ENCODE measurements around the gene SORCS3. TPM values are rescaled to one million over a fixed set of nuclear protein-coding genes. Genes with fewer than 3 reads are reported as not detected.

Gene SORCS3
- total RNA-seq, 1 experiment from 2014 or later = not detected

DNA sequence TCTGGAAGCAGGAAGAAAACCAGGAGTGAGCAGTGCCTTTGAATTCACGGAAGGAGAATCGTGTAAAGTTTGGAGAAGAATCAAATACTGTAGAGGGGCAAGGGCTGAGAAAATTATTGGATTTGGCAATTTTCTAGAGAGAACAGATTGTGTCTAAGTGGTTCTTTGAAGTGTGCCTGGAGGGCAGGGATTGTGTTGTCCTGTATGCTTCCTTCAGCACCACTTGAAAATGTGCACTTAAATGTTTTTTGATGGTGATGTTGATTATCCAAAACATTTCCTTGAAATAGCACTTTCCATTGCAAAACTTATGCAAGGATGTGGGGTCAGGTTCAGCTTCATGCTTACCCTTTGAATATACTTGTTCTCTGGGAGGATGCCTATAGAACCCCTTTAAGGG lies 360.2 kb downstream of the SORCS3 start:
- no peak for DNase-seq (ENCODE audit: low read depth)

GRCh38 chr10:105010411-105011121 lies 369.5 kb downstream of the SORCS3 start:
- DNase-seq (ENCODE audit: low read depth) = no peak

DNA sequence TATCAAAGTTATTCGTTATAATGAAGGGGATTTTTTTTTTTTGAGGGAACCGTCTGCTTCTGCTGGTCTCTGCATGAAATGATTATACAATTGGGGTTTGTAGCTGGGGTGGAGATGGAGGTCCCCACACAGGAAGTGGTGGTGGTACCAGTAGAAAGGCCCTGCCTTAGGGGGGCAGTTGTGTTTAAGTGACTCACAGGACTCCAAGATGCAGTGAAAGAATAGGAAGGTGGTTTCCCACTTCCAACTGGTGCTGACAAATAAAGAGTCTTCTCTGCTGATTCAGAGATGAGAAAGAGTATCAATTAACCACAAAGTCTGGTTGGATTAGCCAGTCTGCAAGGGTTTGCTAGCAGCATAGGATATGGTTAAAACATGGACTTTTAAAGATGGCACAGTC lies 376.0 kb downstream of the SORCS3 start:
- no peak for DNase-seq (ENCODE audit: low read depth)

DNA sequence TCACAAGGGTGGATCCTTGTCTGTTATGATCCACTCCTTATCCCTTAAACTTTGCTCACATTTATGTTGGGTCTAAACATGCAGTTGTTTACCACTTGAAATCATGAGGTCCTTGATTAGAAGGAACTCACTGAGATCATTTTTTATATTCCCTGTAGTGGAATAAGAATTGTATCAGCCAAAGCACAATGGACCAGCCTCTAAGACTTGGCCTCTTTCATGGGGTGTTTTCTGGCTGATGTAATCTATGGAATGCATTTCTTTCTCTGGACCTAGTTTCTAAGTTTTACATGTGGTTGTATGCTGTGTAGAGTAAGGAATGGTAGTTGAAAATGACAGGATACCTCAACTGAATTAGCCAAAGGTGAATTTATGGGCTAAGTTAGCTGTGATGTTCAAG lies 376.6 kb downstream of the SORCS3 start:
- no peak for DNase-seq (ENCODE audit: low read depth)

DNA sequence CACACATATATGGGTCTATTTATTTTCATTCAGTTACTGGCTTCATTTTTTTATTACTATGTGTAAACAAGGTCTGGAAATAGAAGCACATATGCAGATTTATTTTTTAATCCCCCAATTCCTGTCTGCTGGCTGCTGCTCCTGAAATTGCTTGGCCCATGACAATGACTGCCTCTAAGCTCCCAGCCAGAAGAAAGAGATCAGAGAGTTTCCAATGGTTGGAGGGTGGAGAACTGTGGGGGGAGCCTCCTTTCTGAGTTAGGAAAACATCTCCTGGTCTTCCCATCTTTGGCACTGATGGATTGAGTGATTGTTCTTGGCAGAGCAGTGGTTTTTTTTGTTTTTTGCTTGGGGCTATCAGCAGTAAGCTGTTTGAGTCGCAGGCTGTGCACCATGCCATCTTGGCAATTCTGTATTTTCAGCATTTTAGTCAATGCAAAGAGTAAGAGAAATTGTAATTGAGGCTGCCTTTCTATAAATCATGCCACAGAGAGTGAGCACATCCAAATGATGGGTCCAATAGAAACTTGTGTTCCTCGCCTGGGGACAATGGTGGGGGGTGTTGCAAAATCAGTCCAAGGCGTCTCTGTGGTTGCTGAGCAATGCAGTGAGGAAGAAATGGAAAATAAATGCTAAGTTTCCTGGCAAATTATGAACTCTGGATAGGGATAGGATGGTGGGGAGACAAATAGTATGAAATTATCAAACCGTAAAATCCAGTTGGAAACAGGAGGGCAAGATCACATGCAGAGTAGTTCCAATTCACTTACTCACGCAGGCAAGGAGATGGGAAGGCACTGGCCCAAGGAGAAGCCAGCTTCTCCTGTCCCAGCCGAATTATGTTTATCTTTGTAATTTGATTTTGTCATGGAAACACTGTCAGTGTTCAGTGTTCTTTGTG lies 382.4 kb downstream of the SORCS3 start:
- no peak for DNase-seq (ENCODE audit: low read depth)

DNA sequence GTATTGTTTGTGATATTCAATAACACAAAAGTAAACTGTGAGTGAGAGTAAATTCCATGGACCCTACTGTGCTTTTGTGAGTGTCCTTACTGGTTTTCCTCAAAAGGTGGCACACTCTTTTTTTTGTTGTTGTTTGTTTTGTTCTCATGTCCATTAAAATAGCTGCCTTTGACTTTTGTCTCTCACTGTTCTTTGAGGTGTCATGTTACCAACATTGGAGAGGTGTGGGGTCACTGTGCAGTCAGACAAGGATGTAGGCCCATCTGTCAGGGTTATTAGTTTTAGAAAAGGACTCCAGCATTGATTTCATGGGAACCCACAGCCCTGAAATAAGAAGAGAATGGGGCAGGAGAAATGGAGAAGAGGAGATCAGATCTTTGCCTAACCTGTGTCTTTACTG lies 383.1 kb downstream of the SORCS3 start:
- DNase-seq (ENCODE audit: low read depth) = no peak

DNA sequence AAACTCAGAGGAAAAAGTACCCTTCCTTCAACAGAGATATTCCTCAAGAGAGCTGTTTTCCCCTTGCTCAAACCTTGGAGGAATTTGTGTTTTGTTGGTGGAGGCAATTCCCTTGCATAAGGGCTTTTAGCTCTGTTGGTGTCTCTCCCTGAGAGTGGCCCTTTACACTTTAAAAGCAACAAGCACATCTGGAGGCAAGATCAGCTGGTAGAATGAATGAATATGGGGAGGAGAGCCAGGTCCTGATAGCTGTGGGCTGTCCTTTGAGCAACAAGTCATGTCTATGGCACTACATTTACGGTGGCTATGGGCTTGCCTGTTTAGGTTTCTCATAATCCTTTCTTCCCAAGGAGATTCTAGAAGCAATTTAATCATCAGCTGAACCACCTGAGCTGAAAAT lies 384.0 kb downstream of the SORCS3 start:
- DNase-seq (ENCODE audit: low read depth) = no peak

GRCh38 chr10:105026566-105026965 lies 385.5 kb downstream of the SORCS3 start:
- DNase-seq (ENCODE audit: low read depth) = no peak

GRCh38 chr10:105029286-105029685 lies 388.2 kb downstream of the SORCS3 start:
- no peak for DNase-seq (ENCODE audit: low read depth)

DNA sequence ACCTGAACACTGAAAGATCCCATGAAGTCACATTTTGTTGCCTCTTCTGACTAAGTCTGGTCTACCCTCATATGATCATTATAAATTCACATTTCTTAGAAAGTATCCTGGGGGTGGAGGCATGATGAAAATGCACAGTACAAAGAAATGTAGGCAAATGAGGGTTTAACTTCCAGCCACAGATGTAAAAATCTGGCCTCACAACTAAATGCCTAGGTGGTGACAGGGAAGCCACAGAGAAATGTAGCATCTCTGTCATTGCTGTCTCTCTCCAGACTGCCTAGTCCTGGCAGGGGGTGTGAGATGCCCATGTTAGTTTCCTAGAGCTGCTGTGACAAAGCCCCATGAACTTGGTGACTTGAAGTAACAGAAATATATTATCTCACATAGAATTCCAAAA lies 395.9 kb downstream of the SORCS3 start:
- no peak for DNase-seq (ENCODE audit: low read depth)

DNA sequence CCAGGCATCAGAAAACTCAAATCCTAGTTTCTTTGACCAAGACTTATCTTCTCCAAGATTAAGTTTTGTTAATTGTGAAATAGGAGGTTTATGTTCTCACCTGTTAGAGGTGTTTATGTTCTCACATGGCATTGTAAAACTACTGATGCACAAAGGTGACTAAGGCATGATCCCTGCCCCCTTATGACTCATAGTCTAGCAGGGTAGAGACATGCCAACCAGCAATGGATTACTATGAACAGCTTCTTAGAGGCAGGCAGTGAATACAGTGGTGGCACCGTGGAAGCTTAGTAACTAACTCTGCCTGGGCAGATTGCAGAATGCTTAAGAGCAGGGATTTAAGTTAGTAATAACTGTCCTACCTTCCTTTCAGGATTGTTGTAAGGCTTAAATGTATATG lies 400.9 kb downstream of the SORCS3 start:
- DNase-seq (ENCODE audit: low read depth) = no peak

DNA sequence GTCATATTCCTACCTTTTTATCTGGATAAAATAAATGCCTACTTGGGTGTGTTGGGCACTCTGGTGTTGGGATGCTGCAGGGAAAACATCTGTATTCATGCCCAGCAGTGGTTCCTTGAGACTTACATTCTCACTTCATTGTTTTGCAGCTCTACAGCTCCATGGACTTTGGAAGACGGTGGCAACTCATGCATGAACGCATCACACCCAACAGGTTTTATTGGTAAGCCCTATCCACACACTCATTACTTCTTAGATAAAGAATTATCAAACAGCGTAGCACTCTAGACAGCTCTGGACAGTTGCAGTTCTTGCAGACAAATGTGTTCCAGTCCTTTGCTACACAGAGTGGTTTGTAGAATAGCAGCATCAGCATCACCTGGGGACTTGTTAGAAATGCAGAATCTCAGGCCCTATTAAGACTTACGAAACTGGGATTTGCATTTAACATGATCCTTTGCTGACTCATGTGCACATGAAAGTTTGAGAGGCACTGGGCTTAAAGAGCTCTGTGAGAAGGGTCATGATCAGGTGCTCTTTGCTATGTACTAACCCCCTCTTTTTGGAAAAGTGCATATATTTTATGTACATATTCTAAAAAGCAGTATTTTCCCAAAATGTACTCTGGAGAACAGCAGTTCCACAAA lies 401.9 kb downstream of the SORCS3 start:
- no peak for DNase-seq (ENCODE audit: low read depth)

GRCh38 chr10:105044902-105045301 lies 403.8 kb downstream of the SORCS3 start:
- no peak for DNase-seq (ENCODE audit: low read depth)

- no peak for DNase-seq (ENCODE audit: low read depth)
Measured at GRCh38 chr10:105056413-105056812, 415.3 kb downstream of the SORCS3 start.

DNA sequence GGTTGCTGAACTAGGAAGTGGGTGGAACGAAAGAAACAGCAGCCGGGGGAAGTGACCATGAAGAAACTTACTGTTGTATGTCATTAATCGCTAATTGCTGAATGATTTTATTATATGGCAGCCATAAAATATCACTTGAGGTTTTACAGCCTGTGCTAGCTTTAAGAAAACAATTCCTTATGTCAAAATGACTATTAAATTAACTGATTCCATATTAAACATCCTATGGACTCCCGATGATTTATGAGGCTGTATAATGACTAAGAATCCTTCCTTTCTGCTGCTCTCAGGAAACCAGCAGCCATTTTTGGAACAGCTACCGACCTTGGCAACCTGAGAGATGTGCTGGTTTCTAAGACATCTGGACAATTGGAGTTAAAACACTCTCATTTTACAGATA lies 421.9 kb downstream of the SORCS3 start:
- no peak for DNase-seq (ENCODE audit: low read depth)

DNA sequence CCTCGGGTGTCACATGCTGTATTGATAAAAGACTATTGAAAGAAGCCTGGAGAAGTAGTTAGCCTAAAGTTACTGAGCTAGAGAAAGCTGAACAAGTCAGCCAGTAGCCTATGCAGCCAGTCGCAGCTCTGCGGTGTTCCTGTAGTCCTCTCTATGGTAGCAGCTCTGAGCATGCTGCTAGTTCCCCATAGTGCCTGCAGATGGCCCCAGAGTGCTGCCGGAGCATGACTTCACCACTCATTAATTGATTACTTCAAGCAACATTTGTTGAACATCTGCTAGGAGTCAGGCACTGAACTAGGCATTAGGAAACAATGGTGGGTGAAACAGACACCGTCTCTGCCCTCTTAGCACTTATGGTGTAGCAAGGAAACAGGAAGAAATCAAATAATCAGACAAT lies 422.7 kb downstream of the SORCS3 start:
- DNase-seq (ENCODE audit: low read depth) = no peak

GRCh38 chr10:105068497-105068896 lies 427.4 kb downstream of the SORCS3 start:
- no peak for DNase-seq (ENCODE audit: low read depth)

GRCh38 chr10:105070249-105070648 lies 429.2 kb downstream of the SORCS3 start:
- no peak for DNase-seq (ENCODE audit: low read depth)

DNA sequence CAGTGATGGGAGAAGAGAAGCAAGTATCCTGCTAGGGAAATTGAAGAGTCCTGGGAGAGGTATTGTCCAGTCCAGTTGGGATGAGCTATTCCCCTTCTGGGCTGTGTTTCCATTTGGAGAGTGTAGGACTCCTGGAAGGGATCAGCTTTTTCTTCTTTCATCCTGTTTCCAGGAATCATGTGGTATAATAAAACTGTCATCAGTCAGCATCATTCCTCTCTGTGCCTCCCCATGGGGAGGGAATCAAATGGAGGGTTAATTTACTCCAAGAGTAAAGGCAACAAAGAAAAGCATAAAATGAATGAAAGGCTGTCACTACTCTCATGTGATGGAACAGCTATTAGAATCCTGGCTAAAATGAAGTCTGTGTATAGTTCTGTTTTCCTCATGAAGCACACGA lies 429.9 kb downstream of the SORCS3 start:
- DNase-seq (ENCODE audit: low read depth) = no peak

GRCh38 chr10:105071980-105072379 lies 430.9 kb downstream of the SORCS3 start:
- no peak for DNase-seq (ENCODE audit: low read depth)

GRCh38 chr10:105073999-105074398 lies 432.9 kb downstream of the SORCS3 start:
- DNase-seq (ENCODE audit: low read depth) = no peak

GRCh38 chr10:105075031-105075430 lies 433.9 kb downstream of the SORCS3 start:
- DNase-seq (ENCODE audit: low read depth) = no peak
